ENCODE measurements around the gene MEX3C. TPM values are rescaled to one million over a fixed set of nuclear protein-coding genes. Genes with fewer than 3 reads are reported as not detected.

The MEX3C gene
- total RNA-seq, 1 experiment from 2014 or later: 18.2 TPM

GRCh38 chr18:51195086-51195450 lies 2.4 kb downstream of the MEX3C start:
- no peaks in the 10 kb centered on the region; the same call in 1 of the 2 replicates for H3K36me3 ChIP-seq
- peak overlapping the region; percentile 67 for H3K4me3 ChIP-seq
- no peaks in the 10 kb centered on the region for H3K9me3 ChIP-seq
- no peak for DNase-seq
- no peaks in the 10 kb centered on the region for H3K27me3 ChIP-seq

- DNase-seq: no peak
- H3K9me3 ChIP-seq: no peaks in the 10 kb centered on the region
- H3K4me3 ChIP-seq: peak overlapping the region; percentile 67
- no peaks in the 10 kb centered on the region for H3K27me3 ChIP-seq
- no peaks in the 10 kb centered on the region; the same call in 1 of the 2 replicates for H3K36me3 ChIP-seq
Observed at GRCh38 chr18:51194604-51195003, 2.9 kb downstream of the MEX3C start.

- Histone ChIP-seq H3K27me3 (no peaks in the 10 kb centered on the region), H3K4me3 (no peak overlapping the region), H3K36me3 (no peaks in the 10 kb centered on the region; the same call in 1 of the 2 replicates), H3K9me3 (no peaks in the 10 kb centered on the region)
- no peak for DNase-seq
Observed at GRCh38 chr18:51193621-51194287, 3.7 kb downstream of the MEX3C start.

- no peak for DNase-seq
- Histone ChIP-seq H3K27me3 (no peaks in the 10 kb centered on the region), H3K36me3 (no peaks in the 10 kb centered on the region; the same call in 1 of the 2 replicates), H3K9me3 (no peaks in the 10 kb centered on the region), H3K4me3 (no peak overlapping the region)
Observed at GRCh38 chr18:51192696-51193095, 4.8 kb downstream of the MEX3C start.

DNA sequence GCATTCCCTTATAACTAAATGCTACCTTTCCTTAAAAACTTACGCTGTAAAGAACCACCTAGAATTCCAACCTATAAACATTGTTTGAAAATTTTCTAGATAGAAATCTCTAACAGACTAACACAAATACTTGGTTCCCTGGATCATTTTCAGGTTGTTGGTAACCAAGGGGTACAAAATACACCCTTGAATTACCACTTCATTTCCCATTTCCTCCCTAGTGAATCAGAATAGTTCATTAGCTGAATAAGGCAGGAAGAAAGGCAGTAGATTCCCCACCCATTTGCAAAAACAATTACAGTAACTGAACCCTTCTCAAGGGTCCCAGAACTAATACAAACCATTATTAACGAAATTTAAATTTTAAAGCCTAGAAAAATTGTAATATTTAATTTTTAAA lies 5.5 kb downstream of the MEX3C start:
- Histone ChIP-seq H3K36me3 (no peaks in the 10 kb centered on the region; the same call in 1 of the 2 replicates), H3K4me3 (no peak overlapping the region), H3K9me3 (no peaks in the 10 kb centered on the region), H3K27me3 (no peaks in the 10 kb centered on the region)
- no peak for DNase-seq

- Histone ChIP-seq H3K36me3 (no peaks in the 10 kb centered on the region; the same call in 1 of the 2 replicates), H3K4me3 (no peak overlapping the region), H3K27me3 (no peaks in the 10 kb centered on the region), H3K9me3 (no peaks in the 10 kb centered on the region)
- no peak for DNase-seq
Observed at GRCh38 chr18:51191128-51191717, 6.3 kb downstream of the MEX3C start.

GRCh38 chr18:51190000-51190399 lies 7.5 kb downstream of the MEX3C start:
- no peak for DNase-seq
- Histone ChIP-seq H3K4me3 (no peak overlapping the region), H3K27me3 (no peaks in the 10 kb centered on the region), H3K36me3 (no peaks in the 10 kb centered on the region; the same call in 1 of the 2 replicates), H3K9me3 (no peaks in the 10 kb centered on the region)

- Histone ChIP-seq H3K9me3 (no peaks in the 10 kb centered on the region), H3K36me3 (no peaks in the 10 kb centered on the region; the same call in 1 of the 2 replicates), H3K27me3 (no peaks in the 10 kb centered on the region), H3K4me3 (no peak overlapping the region)
- DNase-seq: no peak
Observed at GRCh38 chr18:51188024-51188701, 9.3 kb downstream of the MEX3C start.

DNA sequence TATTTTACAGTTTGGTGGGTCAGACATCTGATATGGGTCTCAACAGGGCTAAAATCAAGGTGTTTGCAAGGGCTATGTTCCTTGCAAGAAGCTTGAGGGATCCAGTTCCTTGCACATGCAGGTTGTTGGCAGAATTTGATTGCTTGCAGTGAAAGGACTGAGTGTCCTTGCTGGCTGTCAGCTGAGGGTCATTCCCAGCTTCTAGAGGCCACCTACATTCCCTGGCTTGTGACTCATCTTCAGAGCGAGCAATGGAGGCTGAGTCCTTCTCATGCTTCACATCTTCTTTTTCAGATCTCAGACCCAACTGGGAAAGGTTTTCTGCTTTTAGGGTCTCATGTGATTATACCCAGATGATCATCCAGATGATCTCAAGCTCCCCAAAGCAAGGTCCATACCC lies 12.4 kb downstream of the MEX3C start:
- Histone ChIP-seq H3K4me3 (no peak overlapping the region), H3K27me3 (no peaks in the 10 kb centered on the region), H3K36me3 (no peaks in the 10 kb centered on the region; the same call in 1 of the 2 replicates), H3K9me3 (no peaks in the 10 kb centered on the region)
- no peak for DNase-seq

GRCh38 chr18:51184091-51184457 lies 13.4 kb downstream of the MEX3C start:
- no peaks in the 10 kb centered on the region for H3K9me3 ChIP-seq
- no peak for DNase-seq
- no peak overlapping the region for H3K4me3 ChIP-seq
- no peaks in the 10 kb centered on the region; the same call in 1 of the 2 replicates for H3K36me3 ChIP-seq
- H3K27me3 ChIP-seq: no peaks in the 10 kb centered on the region

DNA sequence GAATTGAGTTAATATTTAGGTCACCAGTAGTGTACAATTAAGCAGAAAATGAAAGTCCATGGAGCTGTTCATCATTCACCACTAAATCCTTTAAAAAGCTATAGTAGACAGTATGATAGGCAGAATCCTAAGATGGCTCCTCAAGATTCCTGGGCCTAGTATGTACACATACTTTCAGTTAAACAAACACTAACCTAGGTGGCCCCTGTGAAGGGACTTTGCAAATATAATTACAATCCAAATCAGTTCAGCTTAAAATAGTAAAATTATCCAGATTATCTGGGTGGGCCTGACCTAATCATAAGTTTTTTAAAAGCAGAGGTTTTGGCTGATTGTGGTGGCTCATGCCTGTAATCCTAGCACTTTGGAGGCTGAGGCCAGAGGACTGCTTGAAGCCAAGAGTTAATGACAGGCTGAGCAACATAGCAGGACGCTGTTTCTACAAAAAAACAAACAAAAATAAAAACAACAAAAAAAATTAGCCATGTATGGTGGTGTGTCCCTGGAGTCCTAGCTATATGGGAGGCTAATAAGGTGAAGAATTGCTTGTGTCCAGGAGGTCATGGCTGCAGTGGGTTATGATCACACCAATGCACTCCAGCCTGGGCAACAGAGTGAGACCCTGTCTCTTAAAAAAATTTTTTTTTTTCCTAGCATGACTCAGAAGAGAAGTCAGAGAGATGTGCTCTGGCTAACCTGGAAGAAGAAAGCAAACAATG lies 13.9 kb downstream of the MEX3C start:
- no peaks in the 10 kb centered on the region; the same call in 1 of the 2 replicates for H3K36me3 ChIP-seq
- DNase-seq: no peak

GRCh38 chr18:51182824-51183223 lies 14.7 kb downstream of the MEX3C start:
- Histone ChIP-seq H3K4me3 (no peak overlapping the region), H3K36me3 (no peaks in the 10 kb centered on the region; the same call in 1 of the 2 replicates), H3K27me3 (no peaks in the 10 kb centered on the region), H3K9me3 (no peaks in the 10 kb centered on the region)
- DNase-seq: no peak

More for the DNA sequence above, 13.9 kb downstream of the MEX3C start:
- no peaks in the 10 kb centered on the region for H3K27me3 ChIP-seq
- H3K9me3 ChIP-seq: no peaks in the 10 kb centered on the region
- no peak overlapping the region for H3K4me3 ChIP-seq

GRCh38 chr18:51171625-51172259 lies 25.7 kb downstream of the MEX3C start:
- DNase-seq: no peak
- Histone ChIP-seq H3K9me3 (no peaks in the 10 kb centered on the region), H3K4me3 (no peak overlapping the region), H3K27me3 (no peaks in the 10 kb centered on the region), H3K36me3 (peaks cover 17% of the 10 kb centered on the region)

DNA sequence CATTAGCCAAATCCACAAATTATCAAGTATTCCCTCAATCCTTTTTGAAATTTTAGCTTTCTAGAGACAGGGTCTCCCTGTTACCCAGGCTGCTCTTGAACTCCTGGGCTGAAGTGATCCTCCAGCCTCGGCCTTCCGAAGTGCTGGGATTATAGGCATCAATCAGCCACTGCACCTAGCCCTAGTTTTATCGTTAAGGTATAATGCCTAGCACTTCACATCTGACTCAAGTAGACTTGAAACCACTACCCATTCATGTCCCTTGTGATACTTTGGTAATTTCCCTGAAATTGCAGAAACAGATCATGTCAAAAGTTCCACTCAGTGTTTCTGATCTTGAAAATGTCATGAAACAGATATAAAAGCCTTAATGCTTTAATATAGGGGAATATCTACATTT lies 26.3 kb downstream of the MEX3C start:
- Histone ChIP-seq H3K4me3 (no peak overlapping the region), H3K27me3 (no peaks in the 10 kb centered on the region), H3K9me3 (no peaks in the 10 kb centered on the region), H3K36me3 (peaks cover 13% of the 10 kb centered on the region)
- DNase-seq: no peak

GRCh38 chr18:51170664-51171063 lies 26.8 kb downstream of the MEX3C start:
- no peaks in the 10 kb centered on the region for H3K27me3 ChIP-seq
- no peak for DNase-seq

GRCh38 chr18:51169731-51170130 lies 27.8 kb downstream of the MEX3C start:
- peaks cover 2% of the 10 kb centered on the region for H3K36me3 ChIP-seq
- no peak for DNase-seq

More at GRCh38 chr18:51170664-51171063, 26.8 kb downstream of the MEX3C start:
- no peaks in the 10 kb centered on the region for H3K9me3 ChIP-seq
- H3K4me3 ChIP-seq: no peak overlapping the region
- H3K36me3 ChIP-seq: peaks cover 8% of the 10 kb centered on the region

More at GRCh38 chr18:51169731-51170130, 27.8 kb downstream of the MEX3C start:
- no peak overlapping the region for H3K4me3 ChIP-seq
- H3K9me3 ChIP-seq: no peaks in the 10 kb centered on the region
- no peaks in the 10 kb centered on the region for H3K27me3 ChIP-seq

All from MG63 (cell line).